ENCODE measurements around the gene MRGPRF. TPM values are rescaled to one million over a fixed set of nuclear protein-coding genes. Genes with fewer than 3 reads are reported as not detected.

The MRGPRF gene
- total RNA-seq, 2 experiments from 2014 or later = not detected

- Mint-ChIP-seq H3K27ac (no peak overlapping the region), H3K27me3 (peaks cover 1% of the 10 kb centered on the region), H3K9me3 (ENCODE audit: low read depth) (no peaks in the 10 kb centered on the region), H3K36me3 (ENCODE audit: low read depth) (peaks cover 2% of the 10 kb centered on the region), H3K4me3 (no peak overlapping the region), H3K4me1 (peaks cover 13% of the 10 kb centered on the region)
- intact Hi-C loops (cut with DNase I, micrococcal nuclease) = loop anchor here (5.0 kb wide), 1 partner anchor 128 kb away; no protein-coding TSS in a partner anchor
- CTCF ChIA-PET = no interaction called here
- POLR2A ChIA-PET = no interaction called here
- DNase-seq (no peak), ATAC-seq (no peak)
Measured at GRCh38 chr11:68959465-68960293, 53.4 kb downstream of the MRGPRF start.

DNA sequence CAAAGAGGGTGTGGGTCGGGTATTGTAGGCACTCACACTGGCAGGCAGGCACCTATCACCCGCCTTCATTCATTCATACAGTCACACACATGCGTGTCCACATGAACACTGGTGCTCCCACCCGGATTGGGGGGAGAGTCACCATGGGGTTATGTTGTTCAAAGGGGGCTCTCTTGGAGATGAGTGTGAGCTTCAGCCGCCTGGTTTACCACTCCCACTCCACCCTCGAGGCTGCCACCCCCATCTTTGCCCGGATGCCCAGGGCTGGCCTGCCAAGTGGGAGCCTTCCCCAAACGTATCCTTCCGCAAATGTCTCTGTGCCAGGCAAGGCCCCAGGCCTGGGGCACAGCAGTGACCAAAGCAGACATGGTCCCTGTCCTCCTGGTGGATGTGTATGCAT is 54.8 kb downstream of the MRGPRF start:
- H3K27me3 Mint-ChIP-seq = peaks cover 1% of the 10 kb centered on the region
- POLR2A ChIA-PET = no interaction called here
- no peak overlapping the region for H3K4me3 Mint-ChIP-seq
- H3K27ac Mint-ChIP-seq = no peak overlapping the region
- DNase-seq = no peak
- CTCF ChIA-PET = interaction anchor here (0.6 kb wide), 1 partner anchor 445 kb away, joined by 3 read pairs; no protein-coding TSS in a partner anchor
- no peak for ATAC-seq
- peaks cover 2% of the 10 kb centered on the region for H3K36me3 Mint-ChIP-seq (ENCODE audit: low read depth)
- H3K4me1 Mint-ChIP-seq = peaks cover 8% of the 10 kb centered on the region
- intact Hi-C loops (cut with DNase I, micrococcal nuclease) = loop anchor here (5.0 kb wide), 1 partner anchor 129 kb away; no protein-coding TSS in a partner anchor
- H3K9me3 Mint-ChIP-seq (ENCODE audit: low read depth) = no peaks in the 10 kb centered on the region

DNA sequence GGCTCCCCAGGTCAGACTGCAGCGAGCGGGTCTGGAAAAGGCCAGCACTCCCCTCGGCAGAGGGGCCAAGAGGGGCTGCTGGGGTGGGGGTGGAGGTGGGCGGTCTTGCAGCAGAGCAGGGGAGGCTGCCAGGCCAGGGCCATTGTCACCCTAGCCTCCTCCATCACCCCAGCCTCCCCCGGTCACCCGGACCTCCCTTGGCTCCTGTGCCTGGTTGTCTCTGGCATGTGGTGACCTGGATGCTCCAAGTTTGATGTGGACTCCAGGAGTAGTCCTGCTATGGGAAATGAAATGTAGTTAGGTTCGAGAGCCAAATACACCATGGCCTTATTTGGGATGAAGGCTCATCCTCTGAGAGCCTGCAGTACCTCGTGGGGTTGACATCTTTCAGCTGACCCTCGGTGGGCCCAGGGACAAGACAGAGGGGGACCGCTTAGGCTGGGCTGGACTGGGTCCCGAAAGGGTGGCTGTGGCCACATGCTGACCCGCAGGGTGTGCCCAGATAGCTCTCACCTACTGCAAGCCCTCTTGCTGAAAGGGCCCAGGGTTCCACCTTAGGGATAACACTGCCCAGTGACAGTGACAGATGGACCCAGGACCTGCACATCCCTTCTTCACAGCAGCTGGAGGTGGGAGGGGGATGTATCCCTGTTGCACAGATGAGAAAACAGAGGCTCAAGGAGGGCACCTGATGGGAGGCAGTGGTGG is 56.3 kb downstream of the MRGPRF start:
- Mint-ChIP-seq H3K27ac (no peak overlapping the region), H3K4me3 (no peak overlapping the region), H3K4me1 (no peaks in the 10 kb centered on the region), H3K36me3 (ENCODE audit: low read depth) (no peaks in the 10 kb centered on the region), H3K27me3 (peaks cover 1% of the 10 kb centered on the region), H3K9me3 (ENCODE audit: low read depth) (no peaks in the 10 kb centered on the region)
- ATAC-seq (no peak), DNase-seq (no peak)
- POLR2A ChIA-PET = no interaction called here
- CTCF ChIA-PET = interaction anchor here (0.6 to 0.7 kb wide), 4 partner anchors 22 to 825 kb away, joined by 3 read pairs; no protein-coding TSS in a partner anchor
- intact Hi-C loops (cut with DNase I, micrococcal nuclease) = loop anchor here (5.0 kb wide), 1 partner anchor 131 kb away; no protein-coding TSS in a partner anchor

GRCh38 chr11:68956142-68956541 is 56.9 kb downstream of the MRGPRF start:
- CTCF ChIA-PET = interaction anchor here (0.6 kb wide), 2 partner anchors 22 to 108 kb away, joined by 3 read pairs; no protein-coding TSS in a partner anchor
- Mint-ChIP-seq H3K27ac (no peak overlapping the region), H3K36me3 (ENCODE audit: low read depth) (no peaks in the 10 kb centered on the region), H3K27me3 (peaks cover 1% of the 10 kb centered on the region), H3K9me3 (ENCODE audit: low read depth) (no peaks in the 10 kb centered on the region), H3K4me3 (no peak overlapping the region), H3K4me1 (no peaks in the 10 kb centered on the region)
- peak; percentile 51 for ATAC-seq
- POLR2A ChIA-PET = no interaction called here
- peak; percentile 52 for DNase-seq
- intact Hi-C loops (cut with DNase I, micrococcal nuclease) = loop anchor here (5.0 kb wide), 1 partner anchor 131 kb away; no protein-coding TSS in a partner anchor

GRCh38 chr11:68955607-68955958 is 57.5 kb downstream of the MRGPRF start:
- DNase-seq (no peak), ATAC-seq (no peak)
- intact Hi-C loops (cut with DNase I, micrococcal nuclease) = loop anchor here (5.0 kb wide), 1 partner anchor 132 kb away; no protein-coding TSS in a partner anchor

DNA sequence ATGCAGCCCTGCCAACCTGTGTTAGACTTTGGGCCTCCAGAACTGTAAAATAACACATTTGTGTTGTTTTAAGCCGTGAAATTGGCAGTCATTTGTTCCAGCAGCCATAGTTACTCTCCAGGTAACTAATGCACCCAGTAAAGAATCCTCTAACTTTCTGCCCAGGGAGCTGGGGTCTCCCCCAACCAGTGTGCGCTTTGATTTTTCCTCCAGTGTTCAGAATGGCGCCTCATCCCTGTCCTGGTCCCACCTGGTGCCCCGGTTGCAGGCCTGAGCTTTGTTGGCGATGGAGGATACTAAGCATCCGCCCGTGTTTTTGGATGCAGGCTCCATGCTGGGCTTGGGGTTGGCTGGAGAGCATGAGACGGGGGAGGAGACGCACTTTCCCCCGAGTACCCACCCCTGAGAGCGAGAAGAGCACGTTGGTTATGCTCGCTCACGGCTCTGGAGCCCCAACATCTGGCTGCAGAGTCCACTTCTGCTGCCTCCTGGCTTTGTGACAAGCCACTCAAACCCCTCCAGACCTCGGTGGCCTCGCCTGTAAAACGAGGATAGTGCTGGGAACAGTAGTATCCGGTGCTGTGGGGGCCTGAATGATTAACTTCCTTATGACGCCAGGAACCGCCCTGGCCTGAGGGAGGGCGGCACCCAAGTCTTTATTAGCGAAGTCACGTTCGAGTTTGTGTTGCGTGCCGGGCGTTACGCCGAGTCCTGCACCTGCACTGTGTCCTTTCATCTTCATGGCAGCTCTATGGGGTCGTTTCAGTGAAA is 58.0 kb downstream of the MRGPRF start:
- ChIA-PET CTCF (interaction anchor here (0.7 kb wide), 1 partner anchor 48 kb away, joined by 3 read pairs; no protein-coding TSS in a partner anchor), POLR2A (no interaction called here)
- no peak for ATAC-seq
- DNase-seq = no peak
- Mint-ChIP-seq H3K9me3 (ENCODE audit: low read depth) (no peaks in the 10 kb centered on the region), H3K4me3 (no peak overlapping the region), H3K27me3 (peaks cover 1% of the 10 kb centered on the region), H3K36me3 (ENCODE audit: low read depth) (no peaks in the 10 kb centered on the region), H3K4me1 (no peaks in the 10 kb centered on the region), H3K27ac (no peak overlapping the region)
- intact Hi-C loops (cut with DNase I, micrococcal nuclease) = loop anchor here (5.0 kb wide), 1 partner anchor 132 kb away; no protein-coding TSS in a partner anchor

More at GRCh38 chr11:68955607-68955958, 57.5 kb downstream of the MRGPRF start:
- Mint-ChIP-seq H3K4me1 (no peaks in the 10 kb centered on the region), H3K4me3 (no peak overlapping the region), H3K9me3 (ENCODE audit: low read depth) (no peaks in the 10 kb centered on the region), H3K27ac (no peak overlapping the region), H3K27me3 (peaks cover 1% of the 10 kb centered on the region), H3K36me3 (ENCODE audit: low read depth) (no peaks in the 10 kb centered on the region)
- ChIA-PET POLR2A (no interaction called here), CTCF (interaction anchor here (0.6 kb wide), 1 partner anchor 107 kb away, joined by 3 read pairs; no protein-coding TSS in a partner anchor)

Other genes with a start within 250 kb of the MRGPRF start
- 10 to 100 TPM; 23.3 to 25.4 TPM for gene CPT1A, start 171.3 kb downstream of the MRGPRF start, total RNA-seq
- gene MRPL21, start 109.4 kb downstream of the MRGPRF start, total RNA-seq = 100 to 1,000 TPM; 100 to 102 TPM
- 10 to 100 TPM; 20.9 to 25.4 TPM for gene IGHMBP2, start 109.4 kb downstream of the MRGPRF start, total RNA-seq
- gene MRGPRD, start 32.3 kb downstream of the MRGPRF start, total RNA-seq = not detected
- 10 to 100 TPM in 1 of 2 experiments, 1 to 10 TPM in 1; 7.4 to 10.4 TPM for gene TPCN2, start 35.7 kb upstream of the MRGPRF start, total RNA-seq
- gene SMIM38, start 142.7 kb upstream of the MRGPRF start, total RNA-seq = under 1 TPM; 0.47 to 0.94 TPM